Common myeloid progenitor, CD34-positive (primary cell): ENCODE results near the gene KIAA1958.

Experiments
- CTCF ChIA-PET: fragments of 350-600 bp; sonication (Branson Sonifier 250); formaldehyde crosslinking; loops from one replicate; lab custom pipeline; 2021; ENCODE audit warnings: antibody characterized with exemption; lab: Charles Lee
- POLR2A ChIA-PET: fragments of 350-600 bp; sonication (Branson Sonifier 250); formaldehyde crosslinking; loops from one replicate; lab custom pipeline; 2021; ENCODE audit warnings: antibody characterized with exemption; lab: Charles Lee
- DNase-seq, 3 donors: peaks; one replicate each; pipeline versions ENCODE4 v3.0.0 to v3.0.0-alpha.2; 2013
- H3K27ac ChIP-seq, 2 experiments: 1 replicate in 1 of 2; 2 replicates in 1 of 2; pipeline ENCODE4 v1.7.0; 2013; ENCODE audit warnings: inconsistent platforms in 2 of 2, low read length in 2 of 2, mild to moderate bottlenecking in 2 of 2, low read depth in 1 of 2, moderate library complexity in 1 of 2; ENCODE audit not compliant: severe bottlenecking in 2 of 2, insufficient read depth in 1 of 2, poor library complexity in 1 of 2
- H3K27me3 ChIP-seq, 5 experiments: replicated peaks in 2 of 5; 1 replicate in 3 of 5; 2 replicates in 2 of 5; pipeline versions ENCODE4 v1.6.1 to v1.7.0; 2013; ENCODE audit warnings: low read length in 4 of 5, mild to moderate bottlenecking in 2 of 5, moderate library complexity in 2 of 5, inconsistent platforms in 1 of 5; ENCODE audit not compliant: insufficient read depth in 5 of 5, control insufficient read depth in 4 of 5
- H3K36me3 ChIP-seq, 4 experiments: 1 replicate in 2 of 4; 2 replicates in 2 of 4; pipeline versions ENCODE4 v1.6.1 to v1.7.0; 2013; ENCODE audit warnings: low read length in 3 of 4, control low read depth in 1 of 4, mild to moderate bottlenecking in 1 of 4; ENCODE audit not compliant: control insufficient read depth in 4 of 4, insufficient read depth in 4 of 4
- H3K4me1 ChIP-seq, 4 experiments: 1 replicate in 3 of 4; 2 replicates in 1 of 4; pipeline versions ENCODE4 v1.6.1 to v1.7.1; 2013; ENCODE audit warnings: low read length in 3 of 4, mild to moderate bottlenecking in 3 of 4, control low read depth in 1 of 4, inconsistent platforms in 1 of 4, moderate library complexity in 1 of 4; ENCODE audit not compliant: control insufficient read depth in 4 of 4, insufficient read depth in 4 of 4; ENCODE audit errors: control extremely low read depth in 1 of 4
- H3K4me3 ChIP-seq, 7 experiments: 1 replicate in 4 of 7; 2 replicates in 3 of 7; pipeline versions ENCODE4 v1.5.1 to v1.7.0; 2013; ENCODE audit warnings: mild to moderate bottlenecking in 7 of 7, low read length in 6 of 7, moderate library complexity in 6 of 7, inconsistent platforms in 2 of 7, low read depth in 2 of 7, control low read depth in 1 of 7; ENCODE audit not compliant: insufficient read depth in 4 of 7, control insufficient read depth in 1 of 7; ENCODE audit errors: extremely low read depth in 1 of 7
- H3K9me3 ChIP-seq, 5 experiments: 1 replicate in 4 of 5; 2 replicates in 1 of 5; pipeline versions ENCODE4 v1.6.1 to v1.7.1; 2013; ENCODE audit warnings: low read length in 4 of 5, mild to moderate bottlenecking in 2 of 5, inconsistent platforms in 1 of 5, low read depth in 1 of 5, moderate library complexity in 1 of 5; ENCODE audit not compliant: control insufficient read depth in 4 of 5, insufficient read depth in 2 of 5; ENCODE audit errors: control extremely low read depth in 1 of 5
- WGBS: methylation state at CpG from one replicate; pipeline ENCODE4 v1.1.5; 2013; ENCODE audit not compliant: insufficient coverage; 5-methylcytosine and 5-hydroxymethylcytosine counted together

KIAA1958 gene

GRCh38 chr9:112532427-112532826, 45.8 kb downstream of the KIAA1958 start:
- DNase-seq: no peak
- Histone ChIP-seq H3K9me3 (no peaks in the 10 kb centered on the region), H3K27ac (no peak overlapping the region), H3K4me1 (no peaks in the 10 kb centered on the region), H3K27me3 (no peaks in the 10 kb centered on the region), H3K4me3 (no peak overlapping the region), H3K36me3 (no peaks in the 10 kb centered on the region)
- ChIA-PET CTCF (interaction anchor here (1.4 to 1.7 kb wide), 2 partner anchors 10 to 261 kb away, joined by 3 to 4 read pairs; no protein-coding TSS in a partner anchor), POLR2A (no interaction called here)
- 89% methylated on average over 1 of the region's 1 CpG for WGBS

- no peaks in the 10 kb centered on the region for H3K4me1 ChIP-seq
- H3K36me3 ChIP-seq: no peaks in the 10 kb centered on the region
- ChIA-PET CTCF (interaction anchor here (1.0 to 1.4 kb wide), 2 partner anchors 8 to 19 kb away, joined by 3 to 4 read pairs; no protein-coding TSS in a partner anchor), POLR2A (no interaction called here)
- H3K27me3 ChIP-seq: no peaks in the 10 kb centered on the region
- no peaks in the 10 kb centered on the region for H3K9me3 ChIP-seq
- no peak overlapping the region for H3K27ac ChIP-seq
- WGBS: 67% methylated on average over 1 of the region's 3 CpGs
- no peak overlapping the region for H3K4me3 ChIP-seq
- DNase-seq: no peak
Observed at GRCh38 chr9:112533660-112534059, 47.0 kb downstream of the KIAA1958 start.

GRCh38 chr9:112535301-112535700, 48.7 kb downstream of the KIAA1958 start:
- no CpG with 5 or more reads among the region's 1 CpG for WGBS
- Histone ChIP-seq H3K4me1 (no peaks in the 10 kb centered on the region), H3K9me3 (no peaks in the 10 kb centered on the region), H3K36me3 (peaks cover 0 to 2% (median 0%) of the 10 kb centered on the region in 4 experiments), H3K27ac (no peak overlapping the region), H3K4me3 (no peak overlapping the region), H3K27me3 (no peaks in the 10 kb centered on the region)
- ChIA-PET POLR2A (no interaction called here), CTCF (no interaction called here)
- no peak for DNase-seq

GRCh38 chr9:112535811-112536210, 49.2 kb downstream of the KIAA1958 start:
- Histone ChIP-seq H3K27ac (no peak overlapping the region), H3K36me3 (peaks cover 0 to 2% (median 0%) of the 10 kb centered on the region in 4 experiments), H3K27me3 (no peaks in the 10 kb centered on the region), H3K9me3 (no peaks in the 10 kb centered on the region), H3K4me1 (no peaks in the 10 kb centered on the region), H3K4me3 (no peak overlapping the region)
- ChIA-PET CTCF (no interaction called here), POLR2A (no interaction called here)
- DNase-seq: no peak
- no CpG with 5 or more reads among the region's 1 CpG for WGBS

- WGBS: no CpG with 5 or more reads among the region's 1 CpG
- no peaks in the 10 kb centered on the region for H3K9me3 ChIP-seq
- peaks cover 0 to 2% (median 0%) of the 10 kb centered on the region in 4 experiments for H3K36me3 ChIP-seq
- ChIA-PET CTCF (no interaction called here), POLR2A (no interaction called here)
- no peaks in the 10 kb centered on the region for H3K27me3 ChIP-seq
- DNase-seq: no peak
- no peak overlapping the region for H3K4me3 ChIP-seq
- no peak overlapping the region for H3K27ac ChIP-seq
- H3K4me1 ChIP-seq: peaks cover 0 to 4% (median 2%) of the 10 kb centered on the region in 4 experiments
Observed at GRCh38 chr9:112537561-112537960, 50.9 kb downstream of the KIAA1958 start.

GRCh38 chr9:112540800-112541199, 54.2 kb downstream of the KIAA1958 start:
- no peak for DNase-seq
- WGBS: no CpG with 5 or more reads among the region's 4 CpGs
- Histone ChIP-seq H3K27ac (no peak overlapping the region), H3K4me1 (peaks cover 0 to 4% (median 2%) of the 10 kb centered on the region in 4 experiments), H3K4me3 (no peak overlapping the region), H3K36me3 (peaks cover 0 to 2% (median 0%) of the 10 kb centered on the region in 4 experiments), H3K9me3 (no peaks in the 10 kb centered on the region), H3K27me3 (no peaks in the 10 kb centered on the region)
- POLR2A ChIA-PET: no interaction called here
- CTCF ChIA-PET: no interaction called here

GRCh38 chr9:112541685-112542084, 55.1 kb downstream of the KIAA1958 start:
- Histone ChIP-seq H3K4me3 (no peak overlapping the region), H3K9me3 (no peaks in the 10 kb centered on the region), H3K4me1 (peaks cover 0 to 7% (median 2%) of the 10 kb centered on the region in 4 experiments), H3K27ac (no peak overlapping the region), H3K27me3 (no peaks in the 10 kb centered on the region), H3K36me3 (peaks cover 0 to 2% (median 0%) of the 10 kb centered on the region in 4 experiments)
- DNase-seq: peak; percentile 2 to 75 (median 66)
- ChIA-PET CTCF (interaction anchor here (1.1 kb wide), 1 partner anchor 9 kb away, joined by 4 read pairs; no protein-coding TSS in a partner anchor), POLR2A (no interaction called here)
- WGBS: no CpG with 5 or more reads among the region's 7 CpGs
